DND-41 (cell line): Measurements from ENCODE around the gene SARM1.

ENCODE experiments used
- CTCF ChIP-seq: IDR thresholded peaks from 2 replicates; pipeline ENCODE4 v1.5.1; 2012; ENCODE audit warnings: borderline replicate concordance, low read length, moderate library complexity, mild to moderate bottlenecking; ENCODE audit not compliant: poor library complexity, severe bottlenecking; ENCODE audit errors: extremely low read depth
- EZH2 ChIP-seq: IDR thresholded peaks from 3 replicates; pipeline ENCODE4 v1.6.1; 2012; ENCODE audit warnings: borderline replicate concordance, low read depth, mild to moderate bottlenecking, moderate library complexity, low read length, inconsistent platforms; ENCODE audit not compliant: severe bottlenecking

GRCh38 chr17:28399808-28400207 lies 28.3 kb downstream of the SARM1 start:
- TF ChIP-seq CTCF (no peak), EZH2 (no peak)
